Caco-2 (cell line): ENCODE measurements around the gene LYPD6. TPM values are rescaled to one million over a fixed set of nuclear protein-coding genes. Genes with fewer than 3 reads are reported as not detected.

ENCODE experiments used
- BruUV-seq: library from RNA; stranded (reverse); fragments of 400-500 nt; replicated peaks from 2 replicates; lab custom pipeline; 2021; lab: Mats Ljungman, UMichigan
- CTCF ChIA-PET: fragments of 300-600 bp; sonication (Branson Sonifier 250); formaldehyde crosslinking; loops from one replicate; lab custom pipeline; 2022; ENCODE audit warnings: antibody characterized with exemption; lab: Charles Lee
- POLR2A ChIA-PET: fragments of 300-600 bp; sonication (Branson Sonifier 250); formaldehyde crosslinking; loops from one replicate; lab custom pipeline; 2022; ENCODE audit warnings: antibody characterized with exemption; lab: Charles Lee
- DNase-seq, 2 experiments: peaks; one replicate each; pipeline versions ENCODE4 v3.0.0 to v3.0.0-alpha.2; 2020 to 2022
- H3K27me3 ChIP-seq: replicated peaks from 2 replicates; pipeline ENCODE4 v1.6.0; 2011; ENCODE audit warnings: low read length; ENCODE audit not compliant: control insufficient read depth, insufficient read depth
- H3K36me3 ChIP-seq: 2 replicates; pipeline ENCODE4 v1.5.1; 2011; ENCODE audit warnings: low read length; ENCODE audit not compliant: control insufficient read depth, insufficient read depth
- H3K4me1 ChIP-seq: fragments of 250-450 bp; sonication (Bioruptor Pico); 2 replicates; pipeline ENCODE4 v1.5.1; 2020; ENCODE audit warnings: mild to moderate bottlenecking
- H3K4me3 ChIP-seq: 2 replicates; pipeline ENCODE4 v1.5.1; 2011; ENCODE audit warnings: low read depth, mild to moderate bottlenecking, control low read depth, low read length
- H3K9me3 ChIP-seq: fragments of 250-450 bp; sonication (Bioruptor Pico); 2 replicates; pipeline ENCODE4 v1.5.1; 2020; ENCODE audit warnings: mild to moderate bottlenecking, moderate library complexity
- H3K27ac Mint-ChIP-seq: one replicate; pipeline ENCODE4 v1.8.0; 2022; ENCODE audit warnings: mixed read lengths; ENCODE audit not compliant: unreplicated experiment
- H3K27me3 Mint-ChIP-seq: one replicate; pipeline ENCODE4 v1.8.0; 2022; ENCODE audit warnings: mixed read lengths; ENCODE audit not compliant: insufficient read depth, unreplicated experiment
- H3K36me3 Mint-ChIP-seq: one replicate; pipeline ENCODE4 v1.8.0; 2022; ENCODE audit warnings: mild to moderate bottlenecking, mixed read lengths; ENCODE audit not compliant: insufficient read depth, unreplicated experiment
- H3K4me1 Mint-ChIP-seq: one replicate; pipeline ENCODE4 v1.8.0; 2022; ENCODE audit warnings: low read depth, mixed read lengths; ENCODE audit not compliant: unreplicated experiment
- H3K4me3 Mint-ChIP-seq: one replicate; pipeline ENCODE4 v1.8.0; 2022; ENCODE audit warnings: mild to moderate bottlenecking, moderate library complexity, mixed read lengths; ENCODE audit not compliant: unreplicated experiment
- H3K9me3 Mint-ChIP-seq: one replicate; pipeline ENCODE4 v1.8.0; 2022; ENCODE audit warnings: mixed read lengths; ENCODE audit not compliant: unreplicated experiment
- intact Hi-C: fragments of 100-400 bp; cut with micrococcal nuclease; formaldehyde crosslinking; loops from one replicate; pipeline ENCODE4 v1.10.0; 2022; ENCODE audit not compliant: unreplicated experiment
- total RNA-seq: library from RNA; stranded (reverse); gene quantifications from 2 replicates; pipeline ENCODE4 v1.2.3, GENCODE V29; 2022
- TF ChIP-seq, protein P1 (sequence below), 2 experiments: fragments of 200-600 bp in 1 of 2; IDR thresholded peaks; 1 replicate in 1 of 2; 2 replicates in 1 of 2; pipeline versions ENCODE4 v1.5.1 to v1.8.0; 2011 to 2022; ENCODE audit warnings: antibody characterized with exemption in 1 of 2, control low read depth in 1 of 2, inconsistent platforms in 1 of 2, low read depth in 1 of 2, low read length in 1 of 2, mild to moderate bottlenecking in 1 of 2, moderate library complexity in 1 of 2; ENCODE audit not compliant: insufficient read depth in 1 of 2, severe bottlenecking in 1 of 2, unreplicated experiment in 1 of 2

Gene LYPD6
- total RNA-seq, 1 experiment from 2014 or later, result 9.0 TPM

DNA sequence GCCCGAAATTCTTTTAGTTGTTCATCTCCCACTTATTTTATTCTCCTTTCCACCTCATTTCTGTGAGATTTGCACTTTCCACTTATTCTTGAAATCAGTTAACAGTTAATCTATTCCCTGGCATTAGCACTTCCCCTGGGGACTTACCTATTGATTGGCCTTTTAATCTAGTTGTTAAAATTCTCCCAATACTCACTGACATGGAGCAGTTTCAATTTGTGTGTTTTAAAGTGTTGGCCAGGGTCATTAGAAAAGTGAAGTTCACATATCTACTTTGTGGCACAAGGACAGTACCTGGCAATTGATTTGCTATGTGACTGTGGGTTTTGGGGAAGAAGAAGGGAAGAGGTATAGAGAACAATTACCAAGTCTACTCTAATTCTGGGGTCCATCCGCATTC, 83.1 kb downstream of the LYPD6 start:
- H3K9me3 Mint-ChIP-seq, result peaks cover 4% of the 10 kb centered on the region
- no peak overlapping the region for H3K4me3 Mint-ChIP-seq
- Histone ChIP-seq H3K27me3 (no peaks in the 10 kb centered on the region), H3K4me1 (peaks cover 11% of the 10 kb centered on the region), H3K4me3 (no peak overlapping the region), H3K36me3 (no peaks in the 10 kb centered on the region; the same call in 1 of the 2 replicates), H3K9me3 (no peaks in the 10 kb centered on the region)
- no peak for DNase-seq
- no peaks in the 10 kb centered on the region for H3K27me3 Mint-ChIP-seq
- TF ChIP-seq, protein P1, sequence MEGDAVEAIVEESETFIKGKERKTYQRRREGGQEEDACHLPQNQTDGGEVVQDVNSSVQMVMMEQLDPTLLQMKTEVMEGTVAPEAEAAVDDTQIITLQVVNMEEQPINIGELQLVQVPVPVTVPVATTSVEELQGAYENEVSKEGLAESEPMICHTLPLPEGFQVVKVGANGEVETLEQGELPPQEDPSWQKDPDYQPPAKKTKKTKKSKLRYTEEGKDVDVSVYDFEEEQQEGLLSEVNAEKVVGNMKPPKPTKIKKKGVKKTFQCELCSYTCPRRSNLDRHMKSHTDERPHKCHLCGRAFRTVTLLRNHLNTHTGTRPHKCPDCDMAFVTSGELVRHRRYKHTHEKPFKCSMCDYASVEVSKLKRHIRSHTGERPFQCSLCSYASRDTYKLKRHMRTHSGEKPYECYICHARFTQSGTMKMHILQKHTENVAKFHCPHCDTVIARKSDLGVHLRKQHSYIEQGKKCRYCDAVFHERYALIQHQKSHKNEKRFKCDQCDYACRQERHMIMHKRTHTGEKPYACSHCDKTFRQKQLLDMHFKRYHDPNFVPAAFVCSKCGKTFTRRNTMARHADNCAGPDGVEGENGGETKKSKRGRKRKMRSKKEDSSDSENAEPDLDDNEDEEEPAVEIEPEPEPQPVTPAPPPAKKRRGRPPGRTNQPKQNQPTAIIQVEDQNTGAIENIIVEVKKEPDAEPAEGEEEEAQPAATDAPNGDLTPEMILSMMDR (IDR thresholded peaks at IDR 0.05; ENCODE audit: insufficient read depth in 1 of 2, low read depth in 1 of 2, low read length in 1 of 2, severe bottlenecking in 1 of 2, unreplicated experiment in 1 of 2), result no peak
- ChIA-PET POLR2A (no interaction called here), CTCF (no interaction called here)
- H3K4me1 Mint-ChIP-seq, result peaks cover 10% of the 10 kb centered on the region
- peaks cover 2% of the 10 kb centered on the region for H3K36me3 Mint-ChIP-seq
- H3K27ac Mint-ChIP-seq, result no peak overlapping the region
- intact Hi-C loops, result no loop called here
- BruUV-seq, result no TSS peak

DNA sequence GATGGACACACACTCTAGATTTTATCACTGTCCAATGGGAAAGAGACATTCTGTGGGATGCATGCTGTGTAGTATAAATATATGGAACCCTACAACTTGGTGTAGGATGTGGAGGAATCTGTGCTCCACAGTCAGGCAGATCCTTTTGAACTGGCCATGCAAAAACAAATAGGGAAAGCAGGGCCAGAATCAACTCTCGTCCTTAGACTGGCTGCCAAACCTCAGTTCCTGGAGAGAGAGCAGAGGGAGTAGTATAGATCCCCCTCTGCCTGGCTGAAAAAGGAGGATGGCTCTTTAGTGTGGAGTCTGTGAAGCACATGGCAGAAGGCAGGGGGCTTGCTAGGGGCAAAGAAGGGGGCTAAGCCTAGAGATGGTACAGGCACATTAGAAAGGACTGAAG, 84.7 kb downstream of the LYPD6 start:
- Histone ChIP-seq H3K4me3 (no peak overlapping the region), H3K4me1 (peaks cover 27% of the 10 kb centered on the region), H3K27me3 (no peaks in the 10 kb centered on the region), H3K9me3 (no peaks in the 10 kb centered on the region), H3K36me3 (no peaks in the 10 kb centered on the region)
- Mint-ChIP-seq H3K4me3 (no peak overlapping the region), H3K9me3 (no peaks in the 10 kb centered on the region), H3K27me3 (no peaks in the 10 kb centered on the region), H3K36me3 (no peaks in the 10 kb centered on the region), H3K4me1 (peaks cover 18% of the 10 kb centered on the region), H3K27ac (no peak overlapping the region)
- no TSS peak for BruUV-seq
- intact Hi-C loops, result no loop called here
- ChIA-PET CTCF (no interaction called here), POLR2A (no interaction called here)
- no peak for DNase-seq
- TF ChIP-seq, protein P1 (IDR thresholded peaks at IDR 0.05; ENCODE audit: insufficient read depth in 1 of 2, low read depth in 1 of 2, low read length in 1 of 2, severe bottlenecking in 1 of 2, unreplicated experiment in 1 of 2), result no peak

DNA sequence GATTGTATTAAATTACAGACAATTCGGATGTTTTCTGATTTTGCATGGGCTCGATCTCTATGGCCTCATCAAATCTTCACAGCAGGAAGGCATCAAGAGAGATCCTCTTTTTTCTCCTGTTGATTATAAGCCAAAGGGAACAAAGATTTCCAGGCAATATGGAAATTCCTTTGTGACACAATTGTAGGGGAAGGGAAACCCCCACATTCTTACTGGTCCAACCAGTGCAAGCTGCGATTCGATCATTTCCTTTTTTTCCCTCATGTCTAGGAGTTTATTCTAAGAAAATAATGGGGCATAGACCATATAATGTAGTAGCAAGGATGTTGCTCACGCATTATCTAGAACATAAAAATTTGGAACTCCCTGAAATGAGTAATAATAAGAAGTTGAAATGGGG, 87.7 kb downstream of the LYPD6 start:
- intact Hi-C loops, result no loop called here
- no peaks in the 10 kb centered on the region for H3K9me3 Mint-ChIP-seq
- Histone ChIP-seq H3K36me3 (no peaks in the 10 kb centered on the region; the same call in 1 of the 2 replicates), H3K27me3 (no peaks in the 10 kb centered on the region), H3K4me3 (no peak overlapping the region), H3K4me1 (peaks cover 50% of the 10 kb centered on the region), H3K9me3 (0 out of 2 replicates have a peak, but pooled peaks cover 4% of the 10 kb centered on the region)
- no peaks in the 10 kb centered on the region for H3K27me3 Mint-ChIP-seq
- no peak for DNase-seq
- H3K36me3 Mint-ChIP-seq, result peaks cover 4% of the 10 kb centered on the region
- CTCF ChIA-PET, result no interaction called here
- TF ChIP-seq, protein P1 (IDR thresholded peaks at IDR 0.05; ENCODE audit: insufficient read depth in 1 of 2, low read depth in 1 of 2, low read length in 1 of 2, severe bottlenecking in 1 of 2, unreplicated experiment in 1 of 2), result no peak
- BruUV-seq, result no TSS peak
- POLR2A ChIA-PET, result no interaction called here
- H3K4me1 Mint-ChIP-seq, result peaks cover 36% of the 10 kb centered on the region
- H3K4me3 Mint-ChIP-seq, result no peak overlapping the region
- no peak overlapping the region for H3K27ac Mint-ChIP-seq
